Erythroblast (primary cell): ENCODE measurements around the gene SAYSD1.

Experiments
- GATA1 ChIP-seq: IDR thresholded peaks from 2 replicates; pipeline ENCODE4 v1.6.1; 2011; ENCODE audit warnings: low read depth, mild to moderate bottlenecking, control low read depth, low read length, moderate library complexity
- POLR2A ChIP-seq: IDR thresholded peaks from 2 replicates; pipeline ENCODE4 v1.6.1; 2011; ENCODE audit warnings: mild to moderate bottlenecking, low read length

GRCh38 chr6:39090036-39090435, 24.9 kb downstream of the SAYSD1 start:
- TF ChIP-seq POLR2A (no peak), GATA1 (no peak)
